Neutrophil (primary cell): Measurements from ENCODE around the gene ZNRF3.
"Not testable (repeated sequence)": the region's sequence is repeated elsewhere in the genome, so short reads cannot be mapped to it uniquely, and the experiment has no call there.

Source experiments
- H3K27ac ChIP-seq: fragments of 200-600 bp; sonication (generic); 2 replicates; pipeline ENCODE4 v1.5.1; 2016; ENCODE audit warnings: mild to moderate bottlenecking, moderate library complexity
- H3K27me3 ChIP-seq: fragments of 200-600 bp; sonication (generic); 2 replicates; pipeline ENCODE4 v1.6.0; 2016; ENCODE audit warnings: mild to moderate bottlenecking
- H3K36me3 ChIP-seq: fragments of 200-600 bp; sonication (generic); 2 replicates; pipeline ENCODE4 v1.5.1; 2017
- H3K4me1 ChIP-seq, 2 experiments: fragments of 200-600 bp in 1 of 2; sonication (generic) in 1 of 2; 1 replicate in 1 of 2; 2 replicates in 1 of 2; pipeline versions ENCODE4 v1.5.1 to v1.6.1; 2013 to 2016; ENCODE audit warnings: low read depth in 1 of 2, low read length in 1 of 2, mild to moderate bottlenecking in 1 of 2, moderate library complexity in 1 of 2; ENCODE audit not compliant: control insufficient read depth in 1 of 2, insufficient read depth in 1 of 2
- H3K4me3 ChIP-seq, 2 experiments: fragments of 200-600 bp in 1 of 2; sonication (generic) in 1 of 2; 1 replicate in 1 of 2; 2 replicates in 1 of 2; pipeline ENCODE4 v1.5.1; 2013 to 2016; ENCODE audit warnings: low read depth in 1 of 2, low read length in 1 of 2, mild to moderate bottlenecking in 1 of 2, moderate library complexity in 1 of 2
- H3K9me3 ChIP-seq: fragments of 200-600 bp; sonication (generic); 2 replicates; pipeline ENCODE4 v1.5.1; 2016
- CTCF ChIP-seq: fragments of 200-600 bp; sonication (generic); IDR thresholded peaks from 2 replicates; pipeline ENCODE4 v1.5.1; 2016; ENCODE audit warnings: antibody characterized with exemption

The ZNRF3 gene

GRCh38 chr22:29080106-29080975 lies 197.0 kb downstream of the ZNRF3 start:
- no peak overlapping the region for H3K27ac ChIP-seq
- no peak for TF ChIP-seq CTCF
- no peak overlapping the region for H3K4me3 ChIP-seq

GRCh38 chr22:29081517-29082236 lies 198.3 kb downstream of the ZNRF3 start:
- Histone ChIP-seq H3K36me3 (no peaks in the 10 kb centered on the region), H3K4me1 (peaks cover 16 to 18% of the 10 kb centered on the region in 2 experiments), H3K4me3 (no peak overlapping the region), H3K27ac (no peak overlapping the region), H3K9me3 (no peaks in the 10 kb centered on the region), H3K27me3 (peaks cover 54% of the 10 kb centered on the region)
- no peak for TF ChIP-seq CTCF

More at GRCh38 chr22:29080106-29080975, 197.0 kb downstream of the ZNRF3 start:
- Histone ChIP-seq H3K27me3 (peaks cover 63% of the 10 kb centered on the region), H3K4me1 (peaks cover 18% of the 10 kb centered on the region in 2 experiments), H3K9me3 (no peaks in the 10 kb centered on the region), H3K36me3 (no peaks in the 10 kb centered on the region)

- peaks cover 42% of the 10 kb centered on the region for H3K27me3 ChIP-seq
- H3K4me3 ChIP-seq: no peak overlapping the region
- H3K36me3 ChIP-seq: no peaks in the 10 kb centered on the region
- H3K4me1 ChIP-seq: peaks cover 16 to 18% of the 10 kb centered on the region in 2 experiments
- peak overlapping the region; percentile 65 for H3K27ac ChIP-seq
- no peaks in the 10 kb centered on the region for H3K9me3 ChIP-seq
- no peak for TF ChIP-seq CTCF
Measured at GRCh38 chr22:29082826-29083545, 199.6 kb downstream of the ZNRF3 start.

GRCh38 chr22:29083576-29083932 lies 200.2 kb downstream of the ZNRF3 start:
- H3K4me3 ChIP-seq, H3K9me3 ChIP-seq, H3K36me3 ChIP-seq: not testable (repeated sequence)
- Histone ChIP-seq H3K4me1 (peaks cover 16 to 18% of the 10 kb centered on the region in 2 experiments), H3K27ac (peak overlapping the region; percentile 65), H3K27me3 (peaks cover 41% of the 10 kb centered on the region)

- Histone ChIP-seq H3K36me3 (no peaks in the 10 kb centered on the region), H3K27ac (peak overlapping the region; percentile 65), H3K4me3 (no peak overlapping the region), H3K9me3 (no peaks in the 10 kb centered on the region), H3K4me1 (peaks cover 16 to 18% of the 10 kb centered on the region in 2 experiments), H3K27me3 (peaks cover 38% of the 10 kb centered on the region)
- no peak for TF ChIP-seq CTCF
Measured at GRCh38 chr22:29083933-29084591, 200.7 kb downstream of the ZNRF3 start.
